ENCODE data around the gene CAMK2N1. TPM values are rescaled to one million over a fixed set of nuclear protein-coding genes. Genes with fewer than 3 reads are reported as not detected.

The CAMK2N1 gene
- total and polyA plus RNA-seq, 2 of the 8 experiments (the other 6 are each of a cell fraction or from before 2014, with no cell fraction given), result 2.3 to 5.6 TPM

GRCh38 chr1:20432891-20433290 is 53.1 kb downstream of the CAMK2N1 start:
- no peaks in the 10 kb centered on the region for H3K36me3 ChIP-seq (ENCODE audit: control insufficient read depth in 2 of 4, insufficient read depth in 4 of 4, low read length in 3 of 4)
- H3K23me2 ChIP-seq (ENCODE audit: low read depth, low read length), result no peaks in the 10 kb centered on the region
- WGBS, 2 experiments (ENCODE audit: extremely low coverage in 1 of 2, insufficient coverage in 1 of 2, insufficient read length in 1 of 2, insufficient replicate concordance in 2 of 2, low coverage in 1 of 2, low lambda C conversion rate in 2 of 2, missing lambda C conversion rate in 1 of 2), result 84% methylated on average over 4 of the region's 4 CpGs; no CpG with 5 or more reads in 1 of the 2 experiments
- H2BK12ac ChIP-seq (ENCODE audit: low read depth, low read length), result no peak overlapping the region
- no peak overlapping the region for H2BK120ac ChIP-seq (replicated peaks; ENCODE audit: low read depth, low read length)
- H2BK15ac ChIP-seq (ENCODE audit: low read length), result 0 out of 2 replicates have a peak overlapping the region, but pooled peaks have one; percentile 61
- H3K27me3 ChIP-seq (replicated peaks in 1 of 4; ENCODE audit: control insufficient read depth in 3 of 4, extremely low read depth in 1 of 4, insufficient read depth in 3 of 4, low read length in 3 of 4), result peaks cover 0 to 11% (median 2%) of the 10 kb centered on the region in 4 experiments; a peak in 3 of 7 replicates
- H2AK5ac ChIP-seq (ENCODE audit: low read depth, low read length), result no peak overlapping the region
- no peak overlapping the region for H3K56ac ChIP-seq (replicated peaks; ENCODE audit: insufficient read length, low read depth, low read length)
- no peak overlapping the region for H3K9ac ChIP-seq (replicated peaks in 1 of 4; ENCODE audit: extremely low read depth in 1 of 4, low read depth in 3 of 4, low read length in 3 of 4)
- no peak overlapping the region for H4K91ac ChIP-seq (replicated peaks; ENCODE audit: insufficient read length, low read length)
- peaks cover 0 to 6% (median 0%) of the 10 kb centered on the region in 4 experiments; a peak in 2 of 7 replicates for H3K4me1 ChIP-seq (replicated peaks in 1 of 4; ENCODE audit: control insufficient read depth in 3 of 4, insufficient read depth in 4 of 4, low read length in 3 of 4)
- no peak overlapping the region for H4K5ac ChIP-seq (ENCODE audit: insufficient read length, low read depth, low read length)
- H3K4ac ChIP-seq (replicated peaks; ENCODE audit: insufficient read length, low read depth, low read length), result no peak overlapping the region
- no peak overlapping the region for H2BK5ac ChIP-seq (ENCODE audit: low read depth, low read length)
- no peaks in the 10 kb centered on the region for H4K20me1 ChIP-seq (replicated peaks in 1 of 2; ENCODE audit: control insufficient read depth in 1 of 2, insufficient read depth in 2 of 2, low read length in 2 of 2)
- H3K79me1 ChIP-seq (ENCODE audit: low read depth, low read length), result no peaks in the 10 kb centered on the region
- FAIRE-seq (no peak), DNase-seq (ENCODE audit: low read depth in 1 of 2, low spot score in 2 of 2) (no peak)
- no peak overlapping the region for H3K18ac ChIP-seq (ENCODE audit: extremely low read depth, low read length)
- no peak overlapping the region for H3K14ac ChIP-seq (ENCODE audit: insufficient read length)
- CTCF ChIA-PET (ENCODE audit: partially characterized antibody), result interaction anchor here (0.6 to 8.5 kb wide), 10 partner anchors 16 to 624 kb away, joined by 3 to 54 read pairs (median 10); no protein-coding TSS in a partner anchor
- H4K8ac ChIP-seq (ENCODE audit: extremely low read depth, insufficient read depth, low read length), result no peak overlapping the region
- H2BK20ac ChIP-seq (ENCODE audit: low read length), result no peak overlapping the region
- no peak overlapping the region for H3K27ac ChIP-seq (ENCODE audit: low read depth, low read length)
- H3K79me2 ChIP-seq (ENCODE audit: control insufficient read depth in 1 of 2, insufficient read depth in 2 of 2, low read length in 2 of 2), result no peaks in the 10 kb centered on the region
- H3K23ac ChIP-seq (ENCODE audit: insufficient read length), result no peak overlapping the region
- no peak overlapping the region for H2AFZ ChIP-seq (ENCODE audit: low read length)
- H3K4me3 ChIP-seq (ENCODE audit: extremely low read depth in 1 of 4, insufficient read depth in 2 of 4, low read depth in 3 of 4, low read length in 4 of 4), result no peak overlapping the region
- H3K4me2 ChIP-seq (ENCODE audit: insufficient read depth in 1 of 2, low read depth in 2 of 2, low read length in 2 of 2), result no peak overlapping the region
- no peaks in the 10 kb centered on the region for H3K9me3 ChIP-seq (ENCODE audit: insufficient read depth in 2 of 2, low read depth in 1 of 2, low read length in 1 of 2)
- POLR2A ChIA-PET (ENCODE audit: partially characterized antibody), result interaction anchor here (1.0 kb wide), 1 partner anchor 68 kb away, joined by 3 read pairs; no protein-coding TSS in a partner anchor
- TF ChIP-seq BRCA1 (IDR thresholded peaks at IDR 0.05; ENCODE audit: low read depth, low read length) (no peak), TAF7 (optimal IDR thresholded peaks at IDR 0.05; ENCODE audit: borderline replicate concordance, low read depth, low read length) (no peak), ATF3 (IDR thresholded peaks at IDR 0.05; ENCODE audit: insufficient read depth, low read depth, low read length) (no peak), SRF (IDR thresholded peaks at IDR 0.05; ENCODE audit: low read depth, low read length) (no peak), TCF12 (IDR thresholded peaks at IDR 0.05; ENCODE audit: low read depth, low read length) (no peak), KDM5A (IDR thresholded peaks at IDR 0.05; ENCODE audit: low read length) (no peak), ZNF274 (IDR thresholded peaks at IDR 0.05; ENCODE audit: borderline replicate concordance, extremely low read depth, low read length) (no peak), SP4 (IDR thresholded peaks at IDR 0.05; ENCODE audit: low read length) (no peak), EP300 (IDR thresholded peaks at IDR 0.05; ENCODE audit: borderline replicate concordance in 1 of 2, low read depth in 2 of 2, low read length in 2 of 2) (no peak), JUND (IDR thresholded peaks at IDR 0.05; ENCODE audit: low read length) (no peak), PHF8 (conservative IDR thresholded peaks at IDR 0.05; ENCODE audit: low read depth, low read length) (no peak), RAD21 (IDR thresholded peaks at IDR 0.05 in 1 of 2, conservative IDR thresholded peaks at IDR 0.05 in 1 of 2; ENCODE audit: low read depth in 2 of 2, low read length in 2 of 2) (no peak), TAF1 (IDR thresholded peaks at IDR 0.05; ENCODE audit: low read depth, low read length) (no peak)

Data from H1 (cell line).